22Rv1 (cell line): Measurements from ENCODE around the gene DISC1.

Experiments used
- H3K27ac ChIP-seq: fragments of 450-650 bp; 2 replicates; pipeline ENCODE4 v1.5.1; 2017
- ZFX ChIP-seq: fragments of 450-650 bp; IDR thresholded peaks from 2 replicates; pipeline ENCODE4 v1.6.1; 2017; ENCODE audit warnings: antibody characterized with exemption, borderline replicate concordance
- TF ChIP-seq, protein P1 (sequence below): fragments of 450-650 bp; IDR thresholded peaks from 2 replicates; pipeline ENCODE4 v1.5.1; 2017; ENCODE audit warnings: mild to moderate bottlenecking

DISC1 gene

DNA sequence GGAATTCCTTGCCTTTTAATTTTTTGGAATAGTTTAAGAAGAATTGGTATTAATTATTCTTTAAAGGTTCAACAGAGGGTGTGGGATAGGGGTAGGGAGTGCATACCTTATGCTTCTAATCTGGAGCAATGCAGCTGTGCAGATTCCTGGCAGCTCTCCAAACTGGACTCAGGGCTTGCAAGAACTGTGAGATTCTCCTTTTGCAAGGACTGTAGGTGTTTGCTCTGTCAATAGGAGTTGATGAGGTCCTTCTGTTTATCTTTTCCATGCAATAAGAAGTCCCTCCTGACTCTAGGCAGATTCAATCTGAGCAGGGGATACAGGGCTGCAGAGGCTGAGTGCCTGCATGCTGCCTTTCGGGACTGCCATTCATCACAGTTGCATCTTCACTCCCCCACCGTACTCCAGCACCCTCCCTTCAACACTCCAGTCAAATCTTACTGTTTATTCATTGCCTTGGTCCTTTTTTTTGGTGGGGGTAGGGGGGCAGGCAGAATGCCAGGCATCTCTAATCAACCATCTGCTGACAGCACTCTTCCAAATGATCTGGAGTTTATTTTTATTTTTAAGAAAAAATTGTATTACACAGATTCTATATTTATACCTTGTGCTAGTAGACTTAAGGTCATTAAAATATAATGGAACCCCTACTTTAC, 122.3 kb downstream of the DISC1 start:
- TF ChIP-seq ZFX: no peak
- TF ChIP-seq, protein P1, sequence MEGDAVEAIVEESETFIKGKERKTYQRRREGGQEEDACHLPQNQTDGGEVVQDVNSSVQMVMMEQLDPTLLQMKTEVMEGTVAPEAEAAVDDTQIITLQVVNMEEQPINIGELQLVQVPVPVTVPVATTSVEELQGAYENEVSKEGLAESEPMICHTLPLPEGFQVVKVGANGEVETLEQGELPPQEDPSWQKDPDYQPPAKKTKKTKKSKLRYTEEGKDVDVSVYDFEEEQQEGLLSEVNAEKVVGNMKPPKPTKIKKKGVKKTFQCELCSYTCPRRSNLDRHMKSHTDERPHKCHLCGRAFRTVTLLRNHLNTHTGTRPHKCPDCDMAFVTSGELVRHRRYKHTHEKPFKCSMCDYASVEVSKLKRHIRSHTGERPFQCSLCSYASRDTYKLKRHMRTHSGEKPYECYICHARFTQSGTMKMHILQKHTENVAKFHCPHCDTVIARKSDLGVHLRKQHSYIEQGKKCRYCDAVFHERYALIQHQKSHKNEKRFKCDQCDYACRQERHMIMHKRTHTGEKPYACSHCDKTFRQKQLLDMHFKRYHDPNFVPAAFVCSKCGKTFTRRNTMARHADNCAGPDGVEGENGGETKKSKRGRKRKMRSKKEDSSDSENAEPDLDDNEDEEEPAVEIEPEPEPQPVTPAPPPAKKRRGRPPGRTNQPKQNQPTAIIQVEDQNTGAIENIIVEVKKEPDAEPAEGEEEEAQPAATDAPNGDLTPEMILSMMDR: no peak
- H3K27ac ChIP-seq: no peak overlapping the region

DNA sequence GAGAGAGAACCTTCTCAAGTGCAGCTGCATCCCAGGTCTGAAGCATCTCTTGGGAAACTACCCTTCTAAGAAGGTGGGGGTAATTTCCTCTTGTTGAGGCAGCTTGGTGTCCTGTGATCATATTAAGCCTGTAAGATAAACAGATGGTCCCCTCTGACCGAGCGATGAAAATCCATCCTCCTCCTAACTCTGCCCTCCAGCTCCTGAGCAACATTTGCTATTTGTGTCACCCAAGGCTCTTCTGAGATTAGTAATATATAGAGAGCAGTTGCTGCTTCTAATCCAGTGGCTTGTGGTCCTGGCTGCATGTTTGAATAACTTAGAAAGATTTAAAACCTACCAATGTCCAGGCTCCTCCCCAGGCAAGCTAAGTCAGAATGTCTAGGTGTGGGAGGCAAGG, 123.7 kb downstream of the DISC1 start:
- H3K27ac ChIP-seq: no peak overlapping the region
- TF ChIP-seq, protein P1: no peak
- TF ChIP-seq ZFX: no peak

DNA sequence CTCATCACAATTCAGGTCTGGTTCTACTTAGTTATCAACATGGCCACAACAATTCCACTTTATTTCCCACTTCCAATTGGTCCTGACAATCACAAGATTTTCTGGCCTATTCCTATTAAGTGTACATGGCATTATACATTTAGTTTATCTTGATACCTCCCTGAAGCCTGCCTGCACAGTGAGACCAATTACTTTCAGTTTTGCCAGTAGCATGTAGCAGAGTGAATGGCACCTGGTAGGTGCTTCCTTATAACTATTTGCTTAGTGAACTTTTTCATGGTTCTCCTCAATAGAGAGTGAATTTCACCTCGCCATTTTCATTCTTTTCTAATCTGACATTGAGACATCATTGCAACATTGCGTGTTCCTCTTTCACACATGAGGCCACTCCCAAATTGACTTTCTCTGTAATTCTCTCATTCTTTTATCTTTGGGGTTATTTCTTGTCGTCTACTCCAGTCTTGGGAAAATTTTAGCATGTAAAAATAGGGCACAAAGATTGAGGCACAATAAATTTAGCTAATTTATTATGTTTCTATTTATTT, 124.3 kb downstream of the DISC1 start:
- TF ChIP-seq ZFX: no peak
- TF ChIP-seq, protein P1: no peak
- H3K27ac ChIP-seq: no peak overlapping the region

DNA sequence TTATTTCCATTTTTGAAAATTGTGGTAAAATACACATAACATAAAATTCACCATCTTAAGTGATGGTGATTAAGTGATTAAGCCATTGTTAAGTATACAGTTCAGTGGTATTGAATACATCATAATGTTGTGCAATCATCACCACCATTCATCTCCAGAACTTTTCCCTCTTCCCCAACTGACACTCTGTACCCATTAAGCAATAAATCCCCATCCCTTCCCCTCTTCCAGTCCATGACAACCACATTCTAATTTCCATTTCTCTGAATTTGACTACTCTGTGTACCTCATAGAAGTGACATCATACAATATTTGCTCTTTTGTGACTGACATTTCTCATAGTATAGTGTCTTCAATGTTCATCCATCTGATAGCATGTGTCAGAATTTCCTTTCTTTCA, 124.8 kb downstream of the DISC1 start:
- no peak for TF ChIP-seq ZFX
- TF ChIP-seq, protein P1: no peak
- H3K27ac ChIP-seq: no peak overlapping the region

DNA sequence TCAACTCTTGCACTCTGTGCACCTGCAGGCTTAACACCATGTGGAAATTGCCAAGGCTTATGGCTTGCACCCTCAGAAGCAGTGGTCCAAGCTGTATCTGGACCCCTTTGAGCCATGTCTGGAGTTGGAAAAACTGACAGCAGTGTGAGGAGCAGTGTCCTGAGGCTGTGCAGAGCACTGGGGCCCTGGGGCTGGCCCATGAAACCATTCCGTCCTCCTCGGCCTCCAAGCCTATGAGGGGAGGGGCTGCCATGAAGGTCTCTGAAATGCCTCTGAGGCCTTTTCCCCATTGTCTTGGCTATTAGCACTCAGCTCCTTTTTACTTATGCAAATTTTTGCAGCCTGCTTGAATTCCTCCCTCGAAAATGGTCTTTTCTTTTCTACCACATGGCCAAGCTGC, 126.7 kb downstream of the DISC1 start:
- H3K27ac ChIP-seq: no peak overlapping the region
- TF ChIP-seq, protein P1: no peak
- TF ChIP-seq ZFX: no peak

DNA sequence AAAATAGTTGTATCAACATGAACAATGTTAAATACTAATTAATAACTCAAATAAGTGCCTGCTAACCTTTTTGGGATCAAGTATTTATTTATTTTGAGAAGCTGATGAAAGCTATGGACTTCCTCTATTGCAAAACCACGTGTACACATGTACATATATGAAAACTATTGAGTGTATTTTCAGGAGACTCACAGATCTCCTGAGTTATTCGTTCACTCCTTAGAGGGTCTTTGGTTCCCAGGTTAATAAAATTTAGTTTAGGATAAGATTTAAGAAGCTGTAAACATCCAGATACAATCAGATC, 130.5 kb downstream of the DISC1 start:
- no peak overlapping the region for H3K27ac ChIP-seq
- no peak for TF ChIP-seq ZFX
- TF ChIP-seq, protein P1: peak; percentile 81

DNA sequence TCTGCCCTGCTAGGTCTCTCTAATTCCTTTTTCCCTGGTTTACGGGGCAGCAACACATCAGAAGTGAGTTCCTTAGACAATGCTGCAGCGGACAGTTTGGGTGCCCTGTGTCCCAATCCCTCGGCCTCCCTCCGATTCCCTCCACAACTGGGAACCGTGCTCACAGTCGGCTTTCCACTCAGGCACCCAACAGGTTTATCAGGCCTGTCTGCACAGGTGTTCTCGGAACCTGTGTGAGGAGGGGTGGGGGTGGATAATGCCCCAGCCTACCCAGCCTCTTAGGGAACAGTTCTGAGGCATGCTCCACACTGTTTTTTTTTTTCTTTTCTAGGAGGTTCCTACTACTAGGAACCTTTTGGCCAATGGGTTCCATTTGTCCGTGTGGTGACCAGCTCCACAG, 131.2 kb downstream of the DISC1 start:
- TF ChIP-seq, protein P1: no peak
- no peak for TF ChIP-seq ZFX
- no peak overlapping the region for H3K27ac ChIP-seq
